PC-3 (cell line): ENCODE data around the gene TNRC6C. TPM values are rescaled to one million over a fixed set of nuclear protein-coding genes. Genes with fewer than 3 reads are reported as not detected.

Source experiments
- ATAC-seq: fragments of 200-7000 bp; cut with Tn5 transposase; 2 replicates; pipeline ENCODE4 v1.9.1; 2020; ENCODE audit warnings: mild to moderate bottlenecking, moderate library complexity
- BruUV-seq: library from RNA; stranded (reverse); fragments of 400-500 nt; replicated peaks from 2 replicates; lab custom pipeline; 2021; lab: Mats Ljungman, UMichigan
- CTCF ChIA-PET: fragments of 300-600 bp; sonication (Branson Sonifier 250); formaldehyde crosslinking; loops from one replicate; lab custom pipeline; 2022; ENCODE audit warnings: antibody characterized with exemption; lab: Charles Lee
- POLR2A ChIA-PET: fragments of 300-600 bp; sonication (Branson Sonifier 250); formaldehyde crosslinking; loops from one replicate; lab custom pipeline; 2022; ENCODE audit warnings: antibody characterized with exemption; ENCODE audit not compliant: unreplicated experiment; lab: Charles Lee
- DNase-seq: peaks from one replicate; pipeline ENCODE4 v3.0.0-alpha.2; 2015
- H2AFZ ChIP-seq: fragments of 300-600 bp; sonication (generic); 2 replicates; pipeline ENCODE4 v1.6.0; 2016; ENCODE audit warnings: antibody characterized with exemption, low read length
- H3F3A ChIP-seq: fragments of 300-600 bp; sonication (generic); one replicate; pipeline ENCODE4 v1.6.0; 2017; ENCODE audit warnings: antibody characterized with exemption, low read length, control low read depth, mild to moderate bottlenecking; ENCODE audit not compliant: unreplicated experiment
- H3K27ac ChIP-seq: fragments of 300-600 bp; sonication (generic); 2 replicates; pipeline ENCODE4 v1.5.1; 2016; ENCODE audit warnings: mild to moderate bottlenecking, low read length
- H3K27me3 ChIP-seq: fragments of 300-600 bp; sonication (generic); 2 replicates; pipeline ENCODE4 v1.6.1; 2016; ENCODE audit warnings: low read length, mixed read lengths
- H3K36me3 ChIP-seq: fragments of 300-600 bp; sonication (generic); 2 replicates; pipeline ENCODE4 v1.6.1; 2016; ENCODE audit warnings: low read depth, mixed run types, low read length, mixed read lengths
- H3K4me1 ChIP-seq: fragments of 300-600 bp; sonication (generic); 2 replicates; pipeline ENCODE4 v1.5.1; 2016; ENCODE audit warnings: low read length; ENCODE audit not compliant: insufficient read depth
- H3K4me2 ChIP-seq: fragments of 300-600 bp; sonication (generic); 2 replicates; pipeline ENCODE4 v1.6.0; 2016; ENCODE audit warnings: low read length
- H3K4me3 ChIP-seq: fragments of 300-600 bp; sonication (generic); 2 replicates; pipeline ENCODE4 v1.5.1; 2016; ENCODE audit warnings: mild to moderate bottlenecking, low read length, mixed read lengths
- H3K79me2 ChIP-seq: fragments of 300-600 bp; sonication (generic); 2 replicates; pipeline ENCODE4 v1.6.1; 2017; ENCODE audit warnings: low read length, mixed read lengths
- H3K9ac ChIP-seq: fragments of 300-600 bp; sonication (generic); 2 replicates; pipeline ENCODE4 v1.6.0; 2016; ENCODE audit warnings: mild to moderate bottlenecking, low read length
- H3K9me2 ChIP-seq: fragments of 300-600 bp; sonication (generic); replicated peaks from 2 replicates; pipeline ENCODE4 v1.6.1; 2016; ENCODE audit warnings: mixed run types, low read length, mixed read lengths
- H3K9me3 ChIP-seq: fragments of 300-600 bp; sonication (generic); 2 replicates; pipeline ENCODE4 v1.6.1; 2016; ENCODE audit warnings: low read length, mixed read lengths
- H4K20me1 ChIP-seq: fragments of 300-600 bp; sonication (generic); 2 replicates; pipeline ENCODE4 v1.6.1; 2016; ENCODE audit warnings: low read length, mixed read lengths
- EZH2 ChIP-seq: fragments of 300-600 bp; sonication (generic); IDR thresholded peaks from one replicate; pipeline ENCODE4 v1.6.1; 2017; ENCODE audit warnings: antibody characterized with exemption, mild to moderate bottlenecking, low read length; ENCODE audit not compliant: unreplicated experiment
- EZH2phosphoT487 ChIP-seq: fragments of 300-600 bp; sonication (generic); IDR thresholded peaks from 2 replicates; pipeline ENCODE4 v1.6.1; 2018; ENCODE audit warnings: mild to moderate bottlenecking, antibody characterized with exemption, low read length, borderline replicate concordance
- intact Hi-C: fragments of 100-400 bp; cut with micrococcal nuclease; formaldehyde crosslinking; loops from 2 replicates; pipeline ENCODE4 v1.9.0; 2023
- total RNA-seq: library from RNA; depleted of rRNA; stranded (reverse); fragments of >200 nt; gene quantifications from 2 replicates; pipeline ENCODE4 v1.2.3, GENCODE V29; 2014
- TF ChIP-seq, protein P1 (sequence below): fragments of 300-600 bp; sonication (generic); conservative IDR thresholded peaks from 2 replicates; pipeline ENCODE4 v1.5.1; 2017; ENCODE audit warnings: antibody characterized with exemption, low read depth, mild to moderate bottlenecking, low read length

TNRC6C gene
- total RNA-seq, 1 experiment from 2014 or later, result 5.3 TPM

- Histone ChIP-seq H3K9ac (no peak overlapping the region), H3F3A (no peaks in the 10 kb centered on the region), H3K27me3 (no peaks in the 10 kb centered on the region), H3K4me1 (no peaks in the 10 kb centered on the region), H4K20me1 (no peaks in the 10 kb centered on the region), H3K4me3 (no peak overlapping the region), H3K9me2 (no peaks in the 10 kb centered on the region), H2AFZ (no peak overlapping the region), H3K4me2 (no peak overlapping the region), H3K9me3 (no peaks in the 10 kb centered on the region), H3K36me3 (peaks cover 5% of the 10 kb centered on the region; the same call in 1 of the 2 replicates), H3K79me2 (no peaks in the 10 kb centered on the region), H3K27ac (no peak overlapping the region)
- intact Hi-C loops, result no loop called here
- ChIA-PET CTCF (no interaction called here), POLR2A (no interaction called here)
- DNase-seq (no peak), ATAC-seq (no peak)
- BruUV-seq, result no TSS peak
- TF ChIP-seq, protein P1, sequence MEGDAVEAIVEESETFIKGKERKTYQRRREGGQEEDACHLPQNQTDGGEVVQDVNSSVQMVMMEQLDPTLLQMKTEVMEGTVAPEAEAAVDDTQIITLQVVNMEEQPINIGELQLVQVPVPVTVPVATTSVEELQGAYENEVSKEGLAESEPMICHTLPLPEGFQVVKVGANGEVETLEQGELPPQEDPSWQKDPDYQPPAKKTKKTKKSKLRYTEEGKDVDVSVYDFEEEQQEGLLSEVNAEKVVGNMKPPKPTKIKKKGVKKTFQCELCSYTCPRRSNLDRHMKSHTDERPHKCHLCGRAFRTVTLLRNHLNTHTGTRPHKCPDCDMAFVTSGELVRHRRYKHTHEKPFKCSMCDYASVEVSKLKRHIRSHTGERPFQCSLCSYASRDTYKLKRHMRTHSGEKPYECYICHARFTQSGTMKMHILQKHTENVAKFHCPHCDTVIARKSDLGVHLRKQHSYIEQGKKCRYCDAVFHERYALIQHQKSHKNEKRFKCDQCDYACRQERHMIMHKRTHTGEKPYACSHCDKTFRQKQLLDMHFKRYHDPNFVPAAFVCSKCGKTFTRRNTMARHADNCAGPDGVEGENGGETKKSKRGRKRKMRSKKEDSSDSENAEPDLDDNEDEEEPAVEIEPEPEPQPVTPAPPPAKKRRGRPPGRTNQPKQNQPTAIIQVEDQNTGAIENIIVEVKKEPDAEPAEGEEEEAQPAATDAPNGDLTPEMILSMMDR, result no peak
- TF ChIP-seq EZH2phosphoT487 (no peak), EZH2 (no peak)
Measured at GRCh38 chr17:78096093-78096492, 137.6 kb downstream of the TNRC6C start.

- Histone ChIP-seq H3K36me3 (peaks cover 8% of the 10 kb centered on the region; the same call in 1 of the 2 replicates), H3K27me3 (no peaks in the 10 kb centered on the region), H3K9ac (no peak overlapping the region), H3K4me1 (0 out of 2 replicates have a peak, but pooled peaks cover 3% of the 10 kb centered on the region), H3K9me2 (no peaks in the 10 kb centered on the region), H4K20me1 (no peaks in the 10 kb centered on the region), H2AFZ (no peak overlapping the region), H3K79me2 (no peaks in the 10 kb centered on the region), H3K4me2 (no peak overlapping the region), H3K27ac (no peak overlapping the region), H3K4me3 (no peak overlapping the region), H3K9me3 (no peaks in the 10 kb centered on the region), H3F3A (no peaks in the 10 kb centered on the region)
- DNase-seq (no peak), ATAC-seq (no peak)
- CTCF ChIA-PET, result no interaction called here
- intact Hi-C loops, result no loop called here
- POLR2A ChIA-PET, result no interaction called here
- no peak for TF ChIP-seq EZH2phosphoT487
- TF ChIP-seq, protein P1, result no peak
- TF ChIP-seq EZH2, result no peak
- no TSS peak for BruUV-seq
Measured at GRCh38 chr17:78101112-78101511, 142.6 kb downstream of the TNRC6C start.

- Histone ChIP-seq H3F3A (no peaks in the 10 kb centered on the region), H3K4me1 (0 out of 2 replicates have a peak, but pooled peaks cover 3% of the 10 kb centered on the region), H3K27me3 (no peaks in the 10 kb centered on the region), H3K9ac (no peak overlapping the region), H3K27ac (no peak overlapping the region), H4K20me1 (no peaks in the 10 kb centered on the region), H3K36me3 (peaks cover 8% of the 10 kb centered on the region; the same call in 1 of the 2 replicates), H3K4me2 (no peak overlapping the region), H3K79me2 (no peaks in the 10 kb centered on the region), H2AFZ (no peak overlapping the region), H3K9me2 (no peaks in the 10 kb centered on the region), H3K9me3 (no peaks in the 10 kb centered on the region), H3K4me3 (no peak overlapping the region)
- no TSS peak for BruUV-seq
- POLR2A ChIA-PET, result no interaction called here
- TF ChIP-seq, protein P1, result no peak
- TF ChIP-seq EZH2phosphoT487 (no peak), EZH2 (no peak)
- ATAC-seq (no peak), DNase-seq (no peak)
- CTCF ChIA-PET, result no interaction called here
- intact Hi-C loops, result no loop called here
Measured at GRCh38 chr17:78101542-78101941, 143.0 kb downstream of the TNRC6C start.
